ENCODE results near the gene FAM222B.

- TF ChIP-seq OTX1 (CRISPR knock-in tag; IDR thresholded peaks at IDR 0.05) (no peak), REST (IDR thresholded peaks at IDR 0.05; ENCODE audit: borderline replicate concordance) (no peak), REST (CRISPR knock-in tag; IDR thresholded peaks at IDR 0.05; ENCODE audit: low read depth) (no peak), MYNN (IDR thresholded peaks at IDR 0.05) (no peak), MYNN (CRISPR knock-in tag; IDR thresholded peaks at IDR 0.05) (no peak), CTCF (IDR thresholded peaks at IDR 0.05 in 2 of 3, conservative IDR thresholded peaks at IDR 0.05 in 1 of 3; ENCODE audit: insufficient read depth in 2 of 3, low read depth in 1 of 3, low read length in 3 of 3) (no peak), XRCC5 (IDR thresholded peaks at IDR 0.05; ENCODE audit: low read depth, low read length) (no peak), EZH2 (IDR thresholded peaks at IDR 0.05; ENCODE audit: borderline replicate concordance, low read depth, low read length) (no peak), ZBTB12 (CRISPR knock-in tag; IDR thresholded peaks at IDR 0.05) (no peak), RNF2 (IDR thresholded peaks at IDR 0.05) (no peak), XRCC4 (IDR thresholded peaks at IDR 0.05; ENCODE audit: extremely low read depth, insufficient read depth, insufficient read length) (no peak), ZFP30 (CRISPR knock-in tag; IDR thresholded peaks at IDR 0.05; ENCODE audit: borderline replicate concordance) (no peak), GMEB1 (CRISPR knock-in tag; IDR thresholded peaks at IDR 0.05) (no peak), ESRRA (IDR thresholded peaks at IDR 0.05; ENCODE audit: borderline replicate concordance, low read depth) (no peak), POLR2AphosphoS5 (IDR thresholded peaks at IDR 0.05; ENCODE audit: control insufficient read depth, insufficient read depth, low read depth, low read length) (no peak), BRCA1 (IDR thresholded peaks at IDR 0.05) (no peak), BRCA1 (CRISPR knock-in tag; IDR thresholded peaks at IDR 0.05) (no peak)
Measured at GRCh38 chr17:28834420-28834819, 8.2 kb downstream of the FAM222B start.

Data from K562 (cell line).